GM12872 (cell line): ENCODE measurements around the gene FBXL7.

Source experiments
- TF ChIP-seq, protein P1 (sequence below): IDR thresholded peaks from 3 replicates; pipeline ENCODE4 v1.5.1; 2011; ENCODE audit warnings: low read depth, mild to moderate bottlenecking, low read length, moderate library complexity; ENCODE audit not compliant: insufficient read depth

Gene FBXL7

DNA sequence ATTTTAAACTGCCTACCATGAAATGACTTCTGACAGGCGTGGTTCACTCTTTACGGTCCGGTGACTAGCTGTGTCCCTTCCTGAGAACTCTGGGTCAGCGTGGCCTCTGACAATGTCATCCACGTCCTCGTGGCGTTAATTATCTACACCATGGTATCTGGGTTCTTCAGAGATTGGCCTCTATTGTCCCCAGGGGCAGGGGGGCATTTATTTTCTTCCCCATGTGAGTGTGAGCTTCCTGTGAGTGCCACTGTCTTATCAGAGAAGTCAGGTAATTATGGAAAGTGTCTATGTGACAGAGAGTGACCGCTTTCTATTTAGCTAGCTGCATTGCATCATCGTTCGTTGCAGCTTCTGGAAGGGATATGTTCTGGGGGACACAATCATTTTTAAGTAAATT lies 77.2 kb downstream of the FBXL7 start:
- TF ChIP-seq, protein P1, sequence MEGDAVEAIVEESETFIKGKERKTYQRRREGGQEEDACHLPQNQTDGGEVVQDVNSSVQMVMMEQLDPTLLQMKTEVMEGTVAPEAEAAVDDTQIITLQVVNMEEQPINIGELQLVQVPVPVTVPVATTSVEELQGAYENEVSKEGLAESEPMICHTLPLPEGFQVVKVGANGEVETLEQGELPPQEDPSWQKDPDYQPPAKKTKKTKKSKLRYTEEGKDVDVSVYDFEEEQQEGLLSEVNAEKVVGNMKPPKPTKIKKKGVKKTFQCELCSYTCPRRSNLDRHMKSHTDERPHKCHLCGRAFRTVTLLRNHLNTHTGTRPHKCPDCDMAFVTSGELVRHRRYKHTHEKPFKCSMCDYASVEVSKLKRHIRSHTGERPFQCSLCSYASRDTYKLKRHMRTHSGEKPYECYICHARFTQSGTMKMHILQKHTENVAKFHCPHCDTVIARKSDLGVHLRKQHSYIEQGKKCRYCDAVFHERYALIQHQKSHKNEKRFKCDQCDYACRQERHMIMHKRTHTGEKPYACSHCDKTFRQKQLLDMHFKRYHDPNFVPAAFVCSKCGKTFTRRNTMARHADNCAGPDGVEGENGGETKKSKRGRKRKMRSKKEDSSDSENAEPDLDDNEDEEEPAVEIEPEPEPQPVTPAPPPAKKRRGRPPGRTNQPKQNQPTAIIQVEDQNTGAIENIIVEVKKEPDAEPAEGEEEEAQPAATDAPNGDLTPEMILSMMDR = no peak

DNA sequence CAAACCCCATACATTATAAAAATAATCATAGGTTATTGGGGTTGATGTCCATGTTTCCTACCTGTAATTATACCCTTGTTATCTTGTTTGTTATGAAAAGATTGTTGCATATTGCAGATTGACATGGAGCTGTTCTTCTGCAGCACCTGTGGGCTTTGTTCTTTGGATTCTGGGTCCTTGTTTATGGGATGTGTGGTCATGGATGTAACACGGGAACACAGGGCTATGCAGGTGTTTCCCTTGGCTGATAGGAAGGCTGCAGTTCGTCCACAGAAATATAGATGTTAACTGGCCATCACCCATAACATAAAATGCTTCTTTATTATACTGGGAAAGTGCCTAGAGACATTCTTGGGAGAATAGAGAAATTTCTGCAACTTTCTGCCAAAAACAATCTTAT lies 77.9 kb downstream of the FBXL7 start:
- TF ChIP-seq, protein P1 = no peak

DNA sequence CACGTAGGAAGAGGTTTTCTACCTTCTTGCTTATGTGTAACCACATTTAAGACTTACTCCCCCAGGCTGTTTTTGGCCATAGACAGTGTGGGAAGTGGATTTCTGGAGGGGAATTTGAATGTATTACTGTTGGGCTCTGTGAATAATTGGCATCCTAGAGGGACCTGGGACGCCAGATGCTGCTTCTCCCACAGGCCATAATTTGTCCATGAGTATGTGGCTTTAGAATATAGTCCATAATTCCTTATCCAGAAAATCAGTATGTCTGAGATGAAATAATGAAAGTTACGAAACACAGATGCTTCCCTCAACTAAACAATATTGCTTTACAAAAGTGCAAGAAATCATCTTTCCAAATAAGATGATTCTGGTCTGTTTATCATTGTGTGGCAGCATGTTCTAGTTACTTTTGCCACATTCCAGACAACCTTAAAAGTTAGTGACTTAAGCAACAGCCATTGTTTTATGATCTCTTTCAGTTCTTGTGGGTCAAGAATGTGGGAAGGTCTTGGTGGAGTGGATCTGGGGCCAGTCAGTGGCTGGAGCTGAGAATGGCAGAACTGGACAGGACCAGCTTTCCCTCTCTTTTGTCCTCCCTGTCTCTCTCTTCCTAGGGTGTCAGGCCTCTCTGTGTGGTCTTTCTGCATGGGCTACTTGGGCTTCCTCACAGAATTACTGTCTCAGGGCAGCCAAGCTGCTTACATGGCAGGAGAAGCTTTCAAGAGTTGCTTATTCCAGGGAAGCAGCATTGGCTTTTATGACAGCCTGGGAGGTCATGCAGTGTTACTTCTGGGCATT lies 79.4 kb downstream of the FBXL7 start:
- TF ChIP-seq, protein P1 = no peak

DNA sequence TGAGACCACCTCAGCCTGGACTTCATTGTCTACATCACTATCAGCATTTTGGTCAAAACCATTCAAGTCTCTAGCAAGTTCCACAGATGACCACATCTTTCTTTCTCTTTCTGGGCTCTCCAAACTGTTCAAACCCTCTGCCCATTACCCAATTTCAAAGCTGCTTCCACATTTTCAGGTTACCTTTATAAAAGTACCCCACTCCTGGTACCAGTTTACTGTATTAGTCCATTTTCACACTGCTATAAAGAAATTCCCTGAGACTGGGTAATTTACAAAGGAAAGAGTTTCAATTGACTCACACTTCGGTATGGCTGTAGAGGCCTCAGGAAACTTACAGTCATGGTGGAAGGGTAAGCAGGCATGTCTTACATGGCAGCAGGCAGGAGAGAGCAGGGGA lies 84.5 kb downstream of the FBXL7 start:
- TF ChIP-seq, protein P1 = no peak

DNA sequence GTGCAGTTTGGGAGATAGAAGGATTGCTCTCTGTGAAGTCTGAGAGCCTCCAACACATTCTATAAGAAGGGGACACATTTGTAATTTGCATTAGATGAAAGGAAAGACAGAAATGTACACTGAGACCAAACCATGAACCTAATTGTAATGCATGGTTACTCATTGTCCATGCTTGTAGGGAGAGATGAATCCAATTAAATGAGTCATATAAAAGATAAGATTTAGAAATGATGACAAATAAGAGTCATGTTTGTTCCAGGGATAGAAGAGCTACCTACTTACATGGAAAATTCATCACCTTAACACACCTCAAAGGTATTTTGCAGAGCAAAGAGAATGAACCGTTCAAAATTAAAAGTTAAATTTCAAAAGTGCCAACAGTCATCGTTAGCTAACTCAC lies 85.1 kb downstream of the FBXL7 start:
- TF ChIP-seq, protein P1 = no peak

DNA sequence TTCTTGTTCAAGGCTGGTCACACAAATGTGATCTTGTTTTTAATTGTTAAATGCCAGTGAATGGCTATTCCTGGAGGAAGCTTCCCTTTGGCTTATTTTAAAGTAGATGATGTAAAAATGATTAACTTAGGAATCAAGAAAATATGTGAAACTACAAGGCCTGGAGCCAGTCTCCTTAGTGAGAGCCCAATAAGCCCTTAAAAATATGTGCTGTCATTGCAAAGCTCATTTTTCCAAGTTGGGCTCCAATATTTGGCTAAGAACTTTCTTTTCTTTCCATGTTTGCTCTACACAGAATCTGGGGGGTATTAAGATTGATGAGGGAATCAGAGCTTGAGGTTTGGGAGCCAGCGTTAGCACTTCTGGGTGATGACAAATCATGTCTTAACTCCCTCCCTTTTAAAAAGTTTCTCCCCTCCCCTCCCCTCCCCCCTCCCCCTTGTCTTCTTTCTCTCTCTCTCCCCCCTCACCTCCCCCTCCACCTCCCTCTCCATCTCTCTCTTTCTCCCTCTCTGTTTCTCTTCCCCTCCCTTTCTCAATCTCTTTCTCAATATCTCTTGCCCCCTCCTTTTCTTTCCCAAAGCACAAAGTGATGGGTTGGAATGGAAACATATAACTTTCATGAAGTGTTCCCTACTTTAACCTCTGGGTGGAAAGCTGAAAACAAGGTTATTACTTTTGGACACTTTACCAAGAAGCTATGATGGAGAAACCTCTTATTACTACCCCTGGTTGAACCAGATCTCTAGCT lies 86.0 kb downstream of the FBXL7 start:
- TF ChIP-seq, protein P1 = no peak

DNA sequence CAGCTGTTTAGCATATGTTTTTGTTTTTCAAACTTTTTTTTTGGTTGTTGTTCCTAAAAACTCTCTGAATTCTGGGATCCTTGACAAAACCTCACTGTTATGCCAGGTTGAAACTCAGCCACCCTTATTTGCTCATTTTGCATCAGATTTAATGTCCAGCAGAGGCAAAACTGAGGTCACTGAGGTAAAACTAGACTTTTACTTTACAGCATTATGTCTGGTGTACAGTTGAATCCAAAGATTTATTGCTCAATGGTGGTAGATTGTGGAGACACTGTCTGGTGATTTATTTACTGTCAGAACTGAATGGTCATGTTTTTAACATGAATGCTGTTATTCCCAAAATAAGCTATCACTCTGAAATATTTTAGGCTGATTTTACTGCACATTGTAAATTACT lies 87.9 kb downstream of the FBXL7 start:
- TF ChIP-seq, protein P1 = no peak
